Stimulated activated CD8-positive, alpha-beta memory T cell treated with anti-CD3 and anti-CD28 coated beads, Interleukin-7, amount 100 ng/mL, for 1 hour (primary cell): ENCODE measurements around the gene FAN1.

Experiments
- DNase-seq, 2 donors: peaks; one replicate each; pipeline ENCODE4 v3.0.0-alpha.2; 2020; ENCODE audit warnings: low read depth in 2 of 2

The FAN1 gene

GRCh38 chr15:30956216-30957124 is 52.8 kb downstream of the FAN1 start:
- no peak for DNase-seq

- no peak for DNase-seq
These were observed 54.5 kb downstream of the FAN1 start for GRCh38 chr15:30958219-30958618.

- DNase-seq, result no peak
These were observed 58.4 kb downstream of the FAN1 start for GRCh38 chr15:30962079-30962478.

GRCh38 chr15:30962659-30963058 is 58.9 kb downstream of the FAN1 start:
- no peak for DNase-seq

- no peak for DNase-seq
These were observed 60.0 kb downstream of the FAN1 start for GRCh38 chr15:30963681-30964080.

GRCh38 chr15:30969724-30970123 is 66.0 kb downstream of the FAN1 start:
- DNase-seq, result no peak

- no peak for DNase-seq
These were observed 69.7 kb downstream of the FAN1 start for GRCh38 chr15:30973379-30973778.

GRCh38 chr15:30974112-30974511 is 70.4 kb downstream of the FAN1 start:
- DNase-seq, result no peak

GRCh38 chr15:30978328-30978727 is 74.6 kb downstream of the FAN1 start:
- no peak for DNase-seq

- DNase-seq, result no peak
These were observed 75.7 kb downstream of the FAN1 start for GRCh38 chr15:30979457-30979856.

- no peak for DNase-seq
These were observed 80.4 kb downstream of the FAN1 start for GRCh38 chr15:30984118-30984517.

- DNase-seq, result no peak
These were observed 80.8 kb downstream of the FAN1 start for GRCh38 chr15:30984542-30984941.

- no peak for DNase-seq
These were observed 81.4 kb downstream of the FAN1 start for GRCh38 chr15:30985081-30985531.

GRCh38 chr15:30990036-30990435 is 86.3 kb downstream of the FAN1 start:
- no peak for DNase-seq

- DNase-seq, result no peak
These were observed 86.9 kb downstream of the FAN1 start for GRCh38 chr15:30990446-30991254.

- peak; percentile 44 to 52 for DNase-seq
These were observed 87.8 kb downstream of the FAN1 start, which contains the start of gene MTMR10 for GRCh38 chr15:30991255-30992235. Gene MTMR10, minus strand, starts transcription at chr15:30991628. Its CDS starts 122 bp downstream, at chr15:30991506.

GRCh38 chr15:30992249-30992864 is 88.6 kb downstream of the FAN1 start:
- DNase-seq, result no peak
